Measurements from ENCODE around the gene EHBP1L1. TPM values are rescaled to one million over a fixed set of nuclear protein-coding genes. Genes with fewer than 3 reads are reported as not detected.

The EHBP1L1 gene
- total and polyA plus RNA-seq, 8 donors: 28.5 to 133 (median 36.0) TPM

GRCh38 chr11:65540290-65541092, 35.4 kb upstream of the EHBP1L1 start:
- Histone ChIP-seq H3K9me3 (no peaks in the 10 kb centered on the region), H3K27ac (peak overlapping the region; percentile 85 to 88), H3K4me1 (peaks cover 13 to 31% of the 10 kb centered on the region in 2 donors), H3K27me3 (no peaks in the 10 kb centered on the region), H3K4me3 (peak overlapping the region; percentile 37 to 47), H3K36me3 (peaks cover 0 to 43% of the 10 kb centered on the region in 2 donors)
- ATAC-seq: peak; percentile 94
- DNase-seq: peak; percentile 81 to 98 (median 89)
- TF ChIP-seq, protein P1, sequence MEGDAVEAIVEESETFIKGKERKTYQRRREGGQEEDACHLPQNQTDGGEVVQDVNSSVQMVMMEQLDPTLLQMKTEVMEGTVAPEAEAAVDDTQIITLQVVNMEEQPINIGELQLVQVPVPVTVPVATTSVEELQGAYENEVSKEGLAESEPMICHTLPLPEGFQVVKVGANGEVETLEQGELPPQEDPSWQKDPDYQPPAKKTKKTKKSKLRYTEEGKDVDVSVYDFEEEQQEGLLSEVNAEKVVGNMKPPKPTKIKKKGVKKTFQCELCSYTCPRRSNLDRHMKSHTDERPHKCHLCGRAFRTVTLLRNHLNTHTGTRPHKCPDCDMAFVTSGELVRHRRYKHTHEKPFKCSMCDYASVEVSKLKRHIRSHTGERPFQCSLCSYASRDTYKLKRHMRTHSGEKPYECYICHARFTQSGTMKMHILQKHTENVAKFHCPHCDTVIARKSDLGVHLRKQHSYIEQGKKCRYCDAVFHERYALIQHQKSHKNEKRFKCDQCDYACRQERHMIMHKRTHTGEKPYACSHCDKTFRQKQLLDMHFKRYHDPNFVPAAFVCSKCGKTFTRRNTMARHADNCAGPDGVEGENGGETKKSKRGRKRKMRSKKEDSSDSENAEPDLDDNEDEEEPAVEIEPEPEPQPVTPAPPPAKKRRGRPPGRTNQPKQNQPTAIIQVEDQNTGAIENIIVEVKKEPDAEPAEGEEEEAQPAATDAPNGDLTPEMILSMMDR (IDR thresholded peaks at IDR 0.05): peak; percentile 83 to 85
- intact Hi-C loops (cut with DNase I): loop anchor here in 1 of 2 donors (10.0 kb wide), 1 partner anchor 54 kb away; the partner anchor contains the start of gene KCNK7

GRCh38 chr11:65541093-65541982, 34.5 kb upstream of the EHBP1L1 start:
- TF ChIP-seq, protein P1 (IDR thresholded peaks at IDR 0.05): no peak
- Histone ChIP-seq H3K4me3 (peak overlapping the region; percentile 37 to 47), H3K27me3 (no peaks in the 10 kb centered on the region), H3K27ac (peak overlapping the region; percentile 85 to 88), H3K36me3 (peaks cover 0 to 35% of the 10 kb centered on the region in 2 donors), H3K9me3 (no peaks in the 10 kb centered on the region), H3K4me1 (peaks cover 13 to 39% of the 10 kb centered on the region in 2 donors)
- DNase-seq: peak in 1 of 4 donors; percentile 75
- ATAC-seq: peak; percentile 3
- intact Hi-C loops (cut with DNase I): loop anchor here in 1 of 2 donors (10.0 kb wide), 1 partner anchor 53 kb away; the partner anchor contains the start of gene KCNK7

DNA sequence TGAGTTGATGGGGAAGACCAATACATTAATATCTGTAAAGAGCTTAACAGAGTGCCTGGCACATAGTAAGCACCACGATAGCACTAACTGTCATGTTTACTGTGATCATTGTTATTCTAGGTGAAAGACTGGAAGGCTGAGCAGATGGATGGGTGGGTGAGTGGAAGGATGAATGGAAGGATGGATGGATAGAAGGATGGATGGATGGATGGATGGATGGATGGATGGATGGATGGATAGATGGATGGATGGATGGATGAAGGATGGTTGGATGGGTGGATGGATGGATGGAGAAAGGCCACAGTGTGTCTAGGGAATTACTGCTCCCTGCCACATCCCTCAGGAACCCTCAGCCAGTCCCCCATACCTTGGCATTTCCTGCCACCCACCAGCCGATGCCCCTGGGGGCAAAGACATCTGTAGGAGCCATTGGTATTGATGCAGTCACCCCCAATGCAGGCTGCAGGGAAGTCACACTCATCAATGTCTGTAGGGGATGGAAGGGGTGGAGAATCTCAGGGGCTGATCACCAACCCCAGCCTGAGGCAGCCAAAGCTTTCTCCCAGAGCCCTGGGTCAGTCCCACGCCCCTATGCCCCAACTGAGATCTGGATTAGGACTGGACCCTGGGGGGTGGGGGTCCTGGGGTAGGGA, 33.0 kb upstream of the EHBP1L1 start:
- no peak overlapping the region for H3K27ac ChIP-seq
- DNase-seq: no peak
- intact Hi-C loops (cut with DNase I): loop anchor here in 1 of 2 donors (10.0 kb wide), 1 partner anchor 52 kb away; the partner anchor contains the start of gene KCNK7

GRCh38 chr11:65545853-65546216, 30.0 kb upstream of the EHBP1L1 start:
- no peaks in the 10 kb centered on the region for H3K27me3 ChIP-seq
- DNase-seq (no peak), ATAC-seq (no peak)
- peaks cover 13 to 30% of the 10 kb centered on the region in 2 donors for H3K4me1 ChIP-seq
- H3K27ac ChIP-seq: peak overlapping the region; percentile 48 to 61
- H3K36me3 ChIP-seq: no peaks in the 10 kb centered on the region
- intact Hi-C loops (cut with DNase I): loop anchor here in 1 of 2 donors (10.0 kb wide), 1 partner anchor 49 kb away; the partner anchor contains the start of gene KCNK7
- no peaks in the 10 kb centered on the region for H3K9me3 ChIP-seq
- H3K4me3 ChIP-seq: peak overlapping the region in 1 of 2 donors; percentile 53
- TF ChIP-seq, protein P1 (IDR thresholded peaks at IDR 0.05): no peak

More for the DNA sequence above, 33.0 kb upstream of the EHBP1L1 start:
- no peak for ATAC-seq
- Histone ChIP-seq H3K36me3 (peaks cover 0 to 19% of the 10 kb centered on the region in 2 donors), H3K9me3 (no peaks in the 10 kb centered on the region), H3K4me3 (no peak overlapping the region), H3K27me3 (no peaks in the 10 kb centered on the region), H3K4me1 (peaks cover 13 to 47% of the 10 kb centered on the region in 2 donors)
- TF ChIP-seq, protein P1 (IDR thresholded peaks at IDR 0.05): no peak
